GM21423 (cell line): ENCODE results near the gene MOV10L1.
"Not testable (repeated sequence)": the region's sequence is repeated elsewhere in the genome, so short reads cannot be mapped to it uniquely, and the experiment has no call there.

Source experiments
- ATAC-seq: cut with Tn5 transposase; IDR thresholded peaks from one replicate; pipeline ENCODE4 v1.9.1; 2021; ENCODE audit warnings: mild to moderate bottlenecking, moderate library complexity; ENCODE audit not compliant: unreplicated experiment

The MOV10L1 gene

DNA sequence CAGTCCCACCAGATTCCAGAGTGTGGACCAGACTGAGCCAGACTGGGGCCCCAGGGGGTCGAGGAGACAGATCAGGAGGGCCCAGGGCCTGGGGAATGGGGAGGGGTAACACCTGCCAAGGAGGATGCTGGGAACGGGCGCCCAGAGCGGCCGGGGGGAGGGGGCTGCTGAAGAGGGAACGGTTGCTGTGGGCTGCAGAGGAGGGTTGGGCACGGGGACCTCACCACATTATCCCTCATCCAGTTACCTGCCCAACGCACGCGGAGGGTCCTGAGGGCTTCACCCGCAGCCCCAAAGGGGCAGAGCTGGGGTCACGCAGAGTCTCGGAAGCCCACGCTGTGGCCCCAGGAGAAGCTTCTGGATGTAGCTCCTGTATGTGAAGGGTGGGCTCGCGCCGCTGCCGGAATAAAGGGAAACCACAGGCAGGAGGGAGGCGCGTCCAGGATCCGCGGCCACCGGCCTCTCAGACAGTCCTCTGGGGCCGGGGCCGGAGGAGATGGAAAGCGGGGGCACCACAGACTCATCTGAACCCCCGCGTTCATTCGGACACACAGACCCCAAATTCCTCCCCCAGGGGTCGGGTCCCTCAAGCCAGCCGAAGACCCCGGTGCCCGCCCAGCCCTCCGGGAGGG, 110.1 kb downstream of the MOV10L1 start:
- ATAC-seq = peak; percentile 6

- peak; percentile 69 for ATAC-seq
Measured at GRCh38 chr22:50200461-50201190, 110.8 kb downstream of the MOV10L1 start, which contains the start of gene SELENOO. TSS of gene SELENOO (plus strand) at chr22:50201011. CDS start at chr22:50201037, 26 bp downstream.

DNA sequence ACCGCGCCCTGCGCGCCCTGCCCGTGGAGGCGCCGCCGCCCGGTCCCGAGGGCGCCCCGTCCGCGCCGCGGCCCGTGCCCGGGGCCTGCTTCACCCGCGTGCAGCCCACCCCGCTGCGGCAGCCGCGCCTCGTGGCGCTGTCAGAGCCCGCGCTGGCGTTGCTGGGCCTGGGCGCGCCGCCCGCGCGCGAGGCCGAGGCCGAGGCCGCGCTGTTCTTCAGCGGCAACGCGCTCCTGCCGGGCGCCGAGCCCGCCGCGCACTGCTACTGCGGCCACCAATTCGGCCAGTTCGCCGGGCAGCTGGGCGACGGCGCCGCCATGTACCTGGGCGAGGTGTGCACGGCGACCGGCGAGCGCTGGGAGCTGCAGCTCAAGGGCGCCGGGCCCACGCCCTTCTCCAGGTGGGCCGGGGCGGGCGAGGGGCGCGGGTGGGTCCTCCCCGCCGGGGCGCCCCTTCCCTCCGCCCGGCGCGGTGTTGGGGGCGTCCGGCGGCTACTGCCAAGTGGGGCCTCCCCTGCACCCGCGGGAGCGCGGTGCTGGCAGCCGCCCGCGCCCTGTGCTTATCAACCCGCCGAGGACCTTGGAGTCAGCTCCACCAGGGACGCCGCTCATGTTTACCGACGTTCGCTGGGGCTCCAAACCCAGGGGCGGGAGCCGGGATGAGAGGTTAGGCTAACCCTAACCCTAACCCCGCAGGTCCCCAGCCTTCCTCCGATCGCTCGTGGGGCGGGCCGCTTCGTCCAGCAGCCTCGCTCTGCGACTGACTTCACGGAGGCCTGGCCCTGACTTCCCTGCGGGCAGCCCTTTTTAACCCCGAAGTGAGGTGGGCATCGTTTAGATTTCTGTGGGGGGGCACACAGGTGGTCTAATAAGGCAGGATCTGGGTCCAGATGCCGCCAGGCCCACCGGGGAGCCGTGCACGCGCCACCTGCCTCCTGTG, 111.7 kb downstream of the MOV10L1 start:
- no peak for ATAC-seq

GRCh38 chr22:50202130-50202666, 112.4 kb downstream of the MOV10L1 start:
- ATAC-seq = no peak

DNA sequence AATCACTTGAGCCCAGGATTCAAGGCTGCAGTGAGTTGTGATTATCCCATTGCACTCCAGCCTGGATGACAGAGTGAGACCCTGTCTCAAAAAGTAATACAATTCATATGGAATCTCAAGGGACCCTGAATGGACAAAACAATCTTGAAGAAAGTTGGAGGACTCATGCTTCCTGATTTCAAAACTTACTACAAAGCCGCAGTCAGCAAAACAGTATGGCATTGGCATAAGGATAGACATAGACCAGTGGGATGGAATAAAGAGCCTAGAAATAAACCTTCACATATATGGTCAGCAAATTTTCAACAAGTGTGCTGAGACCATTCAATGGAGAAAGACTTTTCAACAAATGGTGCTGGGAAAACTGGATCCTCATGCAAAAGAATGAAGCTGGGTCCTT, 113.5 kb downstream of the MOV10L1 start:
- ATAC-seq = no peak

DNA sequence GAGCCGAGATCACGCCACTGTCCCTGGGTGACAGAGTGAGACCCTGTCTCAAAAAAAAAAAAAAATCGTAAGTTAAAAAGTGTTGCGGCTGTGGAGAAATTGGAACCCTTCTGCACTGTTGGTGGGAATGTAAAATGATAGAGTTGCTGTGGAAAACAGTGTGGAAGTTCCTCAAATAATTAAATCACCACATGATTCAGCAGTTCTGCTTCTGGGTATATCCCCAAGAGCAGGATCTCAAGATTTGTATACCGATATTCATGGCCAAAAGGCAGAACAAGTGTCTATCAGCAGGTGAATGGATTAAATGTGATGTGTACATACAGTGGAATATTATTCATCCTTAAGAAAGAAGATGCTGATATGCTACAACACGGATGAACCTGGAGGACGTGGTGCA, 114.8 kb downstream of the MOV10L1 start:
- no peak for ATAC-seq

- ATAC-seq = not testable (repeated sequence)
Measured at GRCh38 chr22:50204998-50205397, 115.2 kb downstream of the MOV10L1 start.

GRCh38 chr22:50205781-50206569, 116.2 kb downstream of the MOV10L1 start:
- no peak for ATAC-seq

DNA sequence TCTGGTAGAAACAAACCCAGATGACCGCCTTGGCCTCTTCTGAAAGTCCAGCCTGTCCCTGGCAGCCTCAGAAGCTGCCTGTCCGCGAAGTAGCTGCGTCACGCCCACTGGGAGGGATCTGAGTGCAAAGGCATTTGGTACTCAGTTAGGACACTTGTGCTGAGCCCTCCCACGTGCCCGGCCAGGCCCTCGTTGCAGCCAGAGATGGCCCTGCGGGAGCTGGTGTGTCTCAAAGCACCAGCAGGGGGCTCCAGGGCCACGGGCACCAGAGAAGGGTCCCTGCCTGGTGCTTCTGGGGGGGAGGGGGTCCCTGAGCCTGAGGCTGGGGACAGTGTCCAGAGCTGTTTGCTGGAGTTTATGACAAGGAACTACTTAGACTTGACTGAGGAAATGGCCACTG, 116.8 kb downstream of the MOV10L1 start:
- ATAC-seq = no peak

GRCh38 chr22:50207383-50208140, 117.8 kb downstream of the MOV10L1 start:
- ATAC-seq = no peak

DNA sequence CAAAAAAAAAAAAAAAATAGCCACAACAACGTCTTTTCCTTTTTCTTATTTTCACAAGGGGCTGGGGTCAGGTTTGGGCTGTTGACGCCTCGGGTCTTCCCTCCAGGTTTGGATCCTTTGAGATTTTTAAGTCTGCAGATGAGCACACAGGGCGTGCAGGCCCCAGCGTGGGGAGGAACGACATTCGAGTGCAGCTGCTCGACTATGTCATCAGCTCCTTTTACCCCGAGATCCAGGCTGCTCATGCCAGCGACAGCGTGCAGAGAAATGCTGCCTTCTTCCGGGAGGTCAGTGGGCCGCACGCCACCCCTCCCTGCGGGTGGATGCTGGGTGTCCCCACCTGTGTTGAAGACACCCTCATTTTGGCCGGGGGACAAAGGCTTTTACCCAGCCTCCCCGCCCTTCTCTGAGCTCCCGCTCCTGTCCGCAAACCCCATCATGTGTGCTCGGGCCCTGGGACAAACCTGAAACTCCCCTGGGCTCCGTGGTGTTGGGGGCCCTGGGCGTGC, 118.7 kb downstream of the MOV10L1 start:
- ATAC-seq = no peak

DNA sequence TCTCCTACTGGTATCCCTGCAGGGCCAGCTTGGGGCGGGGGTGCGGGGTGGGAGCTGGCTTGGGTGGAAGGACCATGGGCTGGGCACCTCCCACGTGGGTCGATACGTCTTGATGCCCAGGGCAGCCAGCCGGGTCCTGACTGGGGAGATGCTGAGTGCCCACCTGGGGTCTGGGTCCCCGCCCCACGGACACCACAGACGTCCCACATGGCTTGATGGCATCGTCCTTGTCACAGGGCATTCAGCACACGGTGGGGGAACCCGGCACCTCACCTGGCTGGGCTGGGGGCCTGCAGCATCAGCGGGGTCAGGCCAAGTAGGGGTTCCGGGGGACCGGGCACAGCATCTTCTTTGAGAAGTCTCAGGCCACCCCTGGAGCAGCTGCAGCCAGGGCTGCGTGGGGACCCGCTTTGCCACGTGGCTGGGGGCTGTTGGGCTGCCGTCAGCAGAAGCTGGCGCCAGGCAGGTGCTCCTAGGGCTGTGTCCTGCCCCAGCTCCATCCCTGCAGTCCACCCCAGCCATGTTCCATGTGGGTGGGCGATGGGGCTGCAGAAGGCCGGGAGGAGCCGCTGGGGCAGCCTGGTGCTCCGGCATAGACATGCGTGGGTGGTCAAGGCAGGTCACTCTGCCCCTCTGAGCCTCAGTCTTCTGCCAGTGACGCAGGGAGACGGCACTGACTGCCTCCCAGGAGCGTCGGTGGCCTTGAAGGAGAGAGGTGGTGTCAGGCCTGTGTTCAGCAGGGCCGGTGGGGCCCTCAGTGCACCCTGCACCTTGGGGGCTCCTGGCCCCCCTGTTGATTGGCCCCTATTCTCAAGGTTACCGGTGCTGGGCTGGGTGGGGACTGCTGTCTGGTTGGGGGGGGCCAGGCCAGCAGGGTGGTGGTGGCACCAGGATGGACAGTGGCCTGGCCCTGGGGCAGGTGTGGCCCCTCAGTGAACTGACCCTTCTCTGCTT, 119.4 kb downstream of the MOV10L1 start:
- ATAC-seq = no peak

GRCh38 chr22:50209893-50210292, 120.1 kb downstream of the MOV10L1 start:
- no peak for ATAC-seq

DNA sequence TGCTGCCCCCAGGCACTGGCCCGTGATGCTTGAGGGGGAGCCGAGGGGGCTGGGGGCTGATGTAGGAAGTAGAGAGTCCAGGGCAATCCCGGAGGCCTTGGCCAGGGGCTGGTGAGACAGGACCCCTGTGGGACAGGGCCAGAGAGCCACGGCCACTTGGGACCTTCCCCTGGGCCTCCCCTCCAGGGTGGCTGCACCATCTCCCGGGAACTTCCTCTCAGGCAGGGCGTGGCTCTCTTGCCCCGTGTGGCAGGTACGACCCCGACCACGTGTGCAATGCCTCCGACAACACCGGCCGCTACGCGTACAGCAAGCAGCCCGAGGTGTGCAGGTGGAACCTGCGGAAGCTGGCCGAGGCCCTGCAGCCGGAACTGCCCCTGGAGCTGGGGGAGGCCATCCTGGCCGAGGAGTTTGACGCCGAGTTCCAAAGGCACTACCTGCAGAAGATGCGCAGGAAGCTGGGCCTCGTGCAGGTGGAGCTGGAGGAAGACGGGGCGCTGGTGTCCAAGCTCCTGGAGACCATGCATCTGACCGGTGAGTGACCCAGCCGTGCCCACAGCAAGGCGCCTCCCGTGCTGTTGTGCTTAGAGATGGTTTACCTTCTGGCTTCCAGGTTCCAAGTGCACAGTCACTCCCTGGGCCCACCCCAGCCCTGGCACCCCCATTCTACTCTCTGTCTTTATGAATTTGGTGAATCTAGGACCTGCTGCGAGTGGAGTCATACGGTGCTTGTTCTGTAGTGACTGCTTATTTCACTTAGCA, 120.8 kb downstream of the MOV10L1 start:
- ATAC-seq = no peak

GRCh38 chr22:50211147-50211546, 121.3 kb downstream of the MOV10L1 start:
- ATAC-seq = no peak
